CD14-positive monocyte (primary cell): ENCODE measurements around the gene ATAD5. TPM values are rescaled to one million over a fixed set of nuclear protein-coding genes. Genes with fewer than 3 reads are reported as not detected.

Experiments
- DNase-seq, 3 donors: peaks; one replicate each; pipeline ENCODE4 v3.0.0-alpha.2; 2011 to 2022
- H2AFZ ChIP-seq: 2 replicates; pipeline ENCODE4 v1.6.0; 2012; ENCODE audit warnings: mild to moderate bottlenecking, low read depth, low read length, inconsistent platforms; ENCODE audit not compliant: insufficient read depth, poor library complexity, severe bottlenecking
- H3K27ac ChIP-seq, 2 donors: 1 replicate in 1 of 2; 2 replicates in 1 of 2; pipeline ENCODE4 v1.5.1; 2012 to 2013; ENCODE audit warnings: low read length in 2 of 2, control low read depth in 1 of 2, inconsistent platforms in 1 of 2, low read depth in 1 of 2, mild to moderate bottlenecking in 1 of 2
- H3K27me3 ChIP-seq, 2 donors: one replicate each; pipeline versions ENCODE4 v1.6.0 to v1.6.1; 2011 to 2013; ENCODE audit warnings: low read length in 2 of 2; ENCODE audit not compliant: control insufficient read depth in 2 of 2, insufficient read depth in 2 of 2
- H3K36me3 ChIP-seq, 2 donors: replicated peaks in 1 of 2; 1 replicate in 1 of 2; 2 replicates in 1 of 2; pipeline versions ENCODE4 v1.5.1 to v1.6.1; 2012 to 2013; ENCODE audit warnings: low read length in 2 of 2, control low read depth in 1 of 2, inconsistent platforms in 1 of 2, mild to moderate bottlenecking in 1 of 2; ENCODE audit not compliant: insufficient read depth in 2 of 2, control insufficient read depth in 1 of 2
- H3K4me1 ChIP-seq, 2 donors: 1 replicate in 1 of 2; 2 replicates in 1 of 2; pipeline versions ENCODE4 v1.5.1 to v1.6.1; 2012 to 2013; ENCODE audit warnings: low read length in 2 of 2, control low read depth in 1 of 2, inconsistent platforms in 1 of 2, mild to moderate bottlenecking in 1 of 2, moderate library complexity in 1 of 2; ENCODE audit not compliant: insufficient read depth in 2 of 2, control insufficient read depth in 1 of 2
- H3K4me2 ChIP-seq: replicated peaks from 2 replicates; pipeline ENCODE3; 2012; ENCODE audit warnings: low read length, moderate library complexity, mild to moderate bottlenecking; ENCODE audit not compliant: poor library complexity, severe bottlenecking; ENCODE audit errors: extremely low read depth
- H3K4me3 ChIP-seq, 3 experiments: fragments of 200-600 bp in 1 of 3; sonication (generic) in 1 of 3; replicated peaks in 1 of 3; 1 replicate in 2 of 3; 2 replicates in 1 of 3; pipeline ENCODE4 v1.5.1; 2011 to 2013; ENCODE audit warnings: low read length in 3 of 3, mild to moderate bottlenecking in 3 of 3, control low read depth in 2 of 3, low read depth in 2 of 3, inconsistent platforms in 1 of 3, moderate library complexity in 1 of 3
- H3K79me2 ChIP-seq: 2 replicates; pipeline ENCODE4 v1.6.0; 2012; ENCODE audit warnings: mild to moderate bottlenecking, control low read depth, inconsistent platforms, low read length, moderate library complexity; ENCODE audit not compliant: insufficient read depth
- H3K9ac ChIP-seq: 2 replicates; pipeline ENCODE4 v1.6.0; 2017; ENCODE audit warnings: low read length, mild to moderate bottlenecking; ENCODE audit not compliant: insufficient read depth, poor library complexity, severe bottlenecking
- H3K9me3 ChIP-seq, 2 donors: replicated peaks in 1 of 2; 1 replicate in 1 of 2; 2 replicates in 1 of 2; pipeline versions ENCODE4 v1.5.1 to v1.6.1; 2012 to 2013; ENCODE audit warnings: low read length in 2 of 2, control low read depth in 1 of 2; ENCODE audit not compliant: control insufficient read depth in 1 of 2, insufficient read depth in 1 of 2
- H4K20me1 ChIP-seq: 2 replicates; pipeline ENCODE4 v1.6.0; 2012; ENCODE audit warnings: mild to moderate bottlenecking, low read length, control low read depth, moderate library complexity; ENCODE audit not compliant: insufficient read depth
- H3K27ac Mint-ChIP-seq, 7 donors: one replicate each; pipeline ENCODE4 v1.8.0; 2020; ENCODE audit warnings: mild to moderate bottlenecking in 7 of 7, mixed read lengths in 7 of 7, moderate library complexity in 6 of 7, inconsistent platforms in 2 of 7
- H3K27me3 Mint-ChIP-seq, 3 donors: one replicate each; pipeline ENCODE4 v1.8.0; 2021 to 2022; ENCODE audit warnings: low read depth in 3 of 3, mild to moderate bottlenecking in 3 of 3, mixed read lengths in 3 of 3, moderate library complexity in 3 of 3, inconsistent platforms in 1 of 3
- H3K36me3 Mint-ChIP-seq, 2 donors: one replicate each; pipeline ENCODE4 v1.8.0; 2020; ENCODE audit warnings: mixed read lengths in 2 of 2, inconsistent platforms in 1 of 2, mild to moderate bottlenecking in 1 of 2
- H3K4me1 Mint-ChIP-seq: one replicate; pipeline ENCODE4 v1.8.0; 2020; ENCODE audit warnings: mild to moderate bottlenecking, mixed read lengths
- H3K4me3 Mint-ChIP-seq, 2 donors: one replicate each; pipeline ENCODE4 v1.8.0; 2020; ENCODE audit warnings: mild to moderate bottlenecking in 2 of 2, mixed read lengths in 2 of 2, moderate library complexity in 1 of 2
- H3K9me3 Mint-ChIP-seq, 7 donors: one replicate each; pipeline ENCODE4 v1.8.0; 2020 to 2022; ENCODE audit warnings: mixed read lengths in 7 of 7, mild to moderate bottlenecking in 6 of 7, moderate library complexity in 6 of 7, inconsistent platforms in 2 of 7
- CTCF ChIP-seq: fragments of 200-600 bp; IDR thresholded peaks from one replicate; pipeline ENCODE4 v1.8.0; 2022; ENCODE audit warnings: antibody characterized with exemption, mild to moderate bottlenecking
- WGBS: methylation state at CpG from one replicate; pipeline ENCODE4 v1.1.5; 2013; ENCODE audit warnings: missing lambda C conversion rate; ENCODE audit not compliant: insufficient coverage; 5-methylcytosine and 5-hydroxymethylcytosine counted together
- intact Hi-C, 2 donors: fragments of 100-400 bp; cut with micrococcal nuclease; formaldehyde crosslinking; loops; one replicate each; pipeline versions ENCODE4 v1.15.0 to v1.15.1; 2023
- polyA plus RNA-seq, 3 donors: library from polyadenylated mRNA; depleted of rRNA in 1 of 3; unstranded in 2 of 3; stranded (reverse) in 1 of 3; fragments of 300-500 nt in 2 of 3; fragments of >200 nt in 1 of 3; fragmentation: Illumina TruSeq in 2 of 3; gene quantifications; 1 replicate in 2 of 3; 2 replicates in 1 of 3; pipeline ENCODE4 v1.2.3, GENCODE V29; 2012 to 2021

The ATAD5 gene
- polyA plus RNA-seq, 3 donors, result 0.24 to 0.57 (median 0.42) TPM

GRCh38 chr17:30801671-30802070, 30.1 kb upstream of the ATAD5 start:
- H3K4me1 ChIP-seq, result peaks cover 12 to 15% of the 10 kb centered on the region in 2 donors
- H4K20me1 ChIP-seq, result peaks cover 99% of the 10 kb centered on the region
- H3K36me3 ChIP-seq, result peaks cover 59 to 83% of the 10 kb centered on the region in 2 donors
- H3K79me2 ChIP-seq, result peaks cover 76% of the 10 kb centered on the region
- TF ChIP-seq CTCF, result no peak
- no peak overlapping the region for H2AFZ ChIP-seq
- no peaks in the 10 kb centered on the region for H3K27me3 ChIP-seq
- H3K4me3 Mint-ChIP-seq, result no peak overlapping the region
- H3K4me2 ChIP-seq, result no peak overlapping the region
- H3K36me3 Mint-ChIP-seq, result peaks cover 62 to 82% of the 10 kb centered on the region in 2 donors
- no peak overlapping the region for H3K4me3 ChIP-seq
- H3K27ac Mint-ChIP-seq, result no peak overlapping the region
- no peak for DNase-seq
- no peak overlapping the region for H3K27ac ChIP-seq
- WGBS, result 80% methylated on average over 1 of the region's 1 CpG
- intact Hi-C loops, result no loop called here
- H3K9me3 Mint-ChIP-seq, result peaks cover 0 to 2% (median 0%) of the 10 kb centered on the region in 7 donors
- no peak overlapping the region for H3K9ac ChIP-seq
- no peaks in the 10 kb centered on the region for H3K9me3 ChIP-seq
- peaks cover 0 to 1% (median 0%) of the 10 kb centered on the region in 3 donors for H3K27me3 Mint-ChIP-seq
- peaks cover 10% of the 10 kb centered on the region for H3K4me1 Mint-ChIP-seq

- peak overlapping the region in 1 of 2 donors; percentile 15 for H3K4me3 Mint-ChIP-seq
- H3K36me3 Mint-ChIP-seq, result peaks cover 37 to 53% of the 10 kb centered on the region in 2 donors
- Histone ChIP-seq H3K9ac (no peak overlapping the region), H3K79me2 (peaks cover 94% of the 10 kb centered on the region), H3K36me3 (peaks cover 33 to 44% of the 10 kb centered on the region in 2 donors), H3K27me3 (no peaks in the 10 kb centered on the region), H3K27ac (peak overlapping the region in 1 of 2 donors; percentile 46), H3K4me1 (peaks cover 55 to 58% of the 10 kb centered on the region in 2 donors), H3K4me3 (peak overlapping the region in 1 of 3 experiments; percentile 10), H3K4me2 (peak overlapping the region; percentile 16), H2AFZ (no peak overlapping the region), H3K9me3 (no peaks in the 10 kb centered on the region), H4K20me1 (peaks cover 63% of the 10 kb centered on the region)
- peaks cover 47% of the 10 kb centered on the region for H3K4me1 Mint-ChIP-seq
- peaks cover 0 to 2% (median 0%) of the 10 kb centered on the region in 7 donors for H3K9me3 Mint-ChIP-seq
- intact Hi-C loops, result no loop called here
- no CpG with 5 or more reads among the region's 2 CpGs for WGBS
- H3K27me3 Mint-ChIP-seq, result peaks cover 0 to 1% (median 0%) of the 10 kb centered on the region in 3 donors
- TF ChIP-seq CTCF, result peak; percentile 71
- peak in 1 of 3 donors; percentile 18 for DNase-seq
- H3K27ac Mint-ChIP-seq, result peak overlapping the region; percentile 26 to 81 (median 67)
Measured at GRCh38 chr17:30805944-30806456, 25.8 kb upstream of the ATAD5 start.
